Gastrocnemius medialis (tissue), 4 donors: ENCODE data around the gene ATXN1.

ENCODE experiments used
- CTCF ChIP-seq, 5 experiments: fragments of 450-650 bp in 3 of 5; fragments of 200-600 bp in 2 of 5; sonication (generic) in 2 of 5; IDR thresholded peaks in 4 of 5; conservative IDR thresholded peaks in 1 of 5; 1 replicate in 4 of 5; 2 replicates in 1 of 5; pipeline ENCODE4 v1.5.1; 2016 to 2019; ENCODE audit warnings: antibody characterized with exemption in 5 of 5, mild to moderate bottlenecking in 3 of 5, moderate library complexity in 3 of 5
- POLR2A ChIP-seq, 2 donors: fragments of 450-650 bp; IDR thresholded peaks; one replicate each; pipeline ENCODE4 v1.6.1; 2017; ENCODE audit warnings: antibody characterized with exemption in 2 of 2, mild to moderate bottlenecking in 2 of 2, moderate library complexity in 2 of 2

- TF ChIP-seq CTCF (IDR thresholded peaks at IDR 0.05 in 4 of 5, conservative IDR thresholded peaks at IDR 0.05 in 1 of 5) (peak in 4 of 5 experiments; percentile 24 to 59 (median 52)), POLR2A (IDR thresholded peaks at IDR 0.05) (peak; percentile 27 to 64)
These were observed 483.9 kb downstream of the ATXN1 start for GRCh38 chr6:16277101-16277981.
